Cardiac muscle cell (in vitro differentiated cells and primary cell): ENCODE data around the gene RAE1. TPM values are rescaled to one million over a fixed set of nuclear protein-coding genes. Genes with fewer than 3 reads are reported as not detected.

ENCODE experiments used
- DNase-seq, 2 donors: peaks; one replicate each; pipeline versions ENCODE4 v3.0.0 to v3.0.0-alpha.2; 2010 to 2017; ENCODE audit warnings: low read depth in 1 of 2, low spot score in 1 of 2
- H3K27ac ChIP-seq: fragments of 200-600 bp; sonication (generic); 2 replicates; pipeline ENCODE4 v1.5.1; 2016
- H3K27me3 ChIP-seq: fragments of 200-600 bp; sonication (generic); 2 replicates; pipeline ENCODE4 v1.6.0; 2016; ENCODE audit warnings: control low read depth
- H3K36me3 ChIP-seq: fragments of 200-600 bp; sonication (generic); 2 replicates; pipeline ENCODE4 v1.5.1; 2016; ENCODE audit warnings: control low read depth
- H3K4me1 ChIP-seq: fragments of 200-600 bp; sonication (generic); 2 replicates; pipeline ENCODE4 v1.8.1; 2017; ENCODE audit warnings: low read depth, mild to moderate bottlenecking, mixed run types
- H3K4me3 ChIP-seq: fragments of 200-600 bp; sonication (generic); 2 replicates; pipeline ENCODE4 v1.5.1; 2016; ENCODE audit warnings: mild to moderate bottlenecking
- H3K9me3 ChIP-seq: fragments of 200-600 bp; sonication (generic); 2 replicates; pipeline ENCODE4 v1.5.1; 2017; ENCODE audit warnings: low read depth, mild to moderate bottlenecking, control low read depth
- polyA plus RNA-seq: library from polyadenylated mRNA; unstranded; fragments of >200 nt; fragmentation: Nextera tagmentation; extraction: Ambion mirVana; gene quantifications from 2 replicates; pipeline ENCODE4 v1.2.1, GENCODE V29; 2016
- total RNA-seq: library from RNA; depleted of rRNA; stranded (reverse); fragments of >200 nt; gene quantifications from 2 replicates; pipeline ENCODE4 v1.2.3, GENCODE V29; 2016
- TF ChIP-seq, protein P1 (sequence below): IDR thresholded peaks from 2 replicates; pipeline ENCODE4 v1.5.1; 2012; ENCODE audit warnings: low read depth, mild to moderate bottlenecking, low read length

RAE1 gene
- total and polyA plus RNA-seq, 2 experiments from 2014 or later, result 34.2 to 72.4 TPM

DNA sequence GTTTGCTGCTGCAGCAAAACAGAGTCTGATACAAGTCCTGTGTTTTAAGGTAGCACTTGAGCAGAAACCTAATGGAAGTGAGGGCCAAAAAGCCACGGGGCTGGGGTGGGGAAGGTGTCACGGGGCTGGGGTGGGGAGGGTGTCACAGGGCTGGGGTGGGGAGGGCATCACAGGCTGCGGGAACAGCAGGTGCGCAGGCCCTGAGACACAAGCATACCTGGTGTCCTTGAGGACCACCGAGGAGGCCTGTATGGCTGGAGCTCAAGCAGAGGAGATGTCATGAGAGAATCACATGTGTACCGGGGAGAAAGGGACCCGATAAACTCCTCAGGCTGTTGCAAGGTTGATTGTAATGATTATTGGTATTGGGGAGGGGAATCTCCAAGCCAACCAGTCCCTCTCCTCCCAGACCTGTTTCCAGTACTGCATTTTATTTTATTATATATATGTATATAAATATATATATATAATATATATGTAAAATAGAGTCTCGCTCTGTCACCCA is 35.0 kb upstream of the RAE1 start:
- Histone ChIP-seq H3K36me3 (no peaks in the 10 kb centered on the region), H3K27me3 (no peaks in the 10 kb centered on the region), H3K4me1 (no peaks in the 10 kb centered on the region), H3K27ac (no peak overlapping the region), H3K4me3 (no peak overlapping the region), H3K9me3 (no peaks in the 10 kb centered on the region)
- DNase-seq, result no peak
- TF ChIP-seq, protein P1, sequence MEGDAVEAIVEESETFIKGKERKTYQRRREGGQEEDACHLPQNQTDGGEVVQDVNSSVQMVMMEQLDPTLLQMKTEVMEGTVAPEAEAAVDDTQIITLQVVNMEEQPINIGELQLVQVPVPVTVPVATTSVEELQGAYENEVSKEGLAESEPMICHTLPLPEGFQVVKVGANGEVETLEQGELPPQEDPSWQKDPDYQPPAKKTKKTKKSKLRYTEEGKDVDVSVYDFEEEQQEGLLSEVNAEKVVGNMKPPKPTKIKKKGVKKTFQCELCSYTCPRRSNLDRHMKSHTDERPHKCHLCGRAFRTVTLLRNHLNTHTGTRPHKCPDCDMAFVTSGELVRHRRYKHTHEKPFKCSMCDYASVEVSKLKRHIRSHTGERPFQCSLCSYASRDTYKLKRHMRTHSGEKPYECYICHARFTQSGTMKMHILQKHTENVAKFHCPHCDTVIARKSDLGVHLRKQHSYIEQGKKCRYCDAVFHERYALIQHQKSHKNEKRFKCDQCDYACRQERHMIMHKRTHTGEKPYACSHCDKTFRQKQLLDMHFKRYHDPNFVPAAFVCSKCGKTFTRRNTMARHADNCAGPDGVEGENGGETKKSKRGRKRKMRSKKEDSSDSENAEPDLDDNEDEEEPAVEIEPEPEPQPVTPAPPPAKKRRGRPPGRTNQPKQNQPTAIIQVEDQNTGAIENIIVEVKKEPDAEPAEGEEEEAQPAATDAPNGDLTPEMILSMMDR, result no peak

DNA sequence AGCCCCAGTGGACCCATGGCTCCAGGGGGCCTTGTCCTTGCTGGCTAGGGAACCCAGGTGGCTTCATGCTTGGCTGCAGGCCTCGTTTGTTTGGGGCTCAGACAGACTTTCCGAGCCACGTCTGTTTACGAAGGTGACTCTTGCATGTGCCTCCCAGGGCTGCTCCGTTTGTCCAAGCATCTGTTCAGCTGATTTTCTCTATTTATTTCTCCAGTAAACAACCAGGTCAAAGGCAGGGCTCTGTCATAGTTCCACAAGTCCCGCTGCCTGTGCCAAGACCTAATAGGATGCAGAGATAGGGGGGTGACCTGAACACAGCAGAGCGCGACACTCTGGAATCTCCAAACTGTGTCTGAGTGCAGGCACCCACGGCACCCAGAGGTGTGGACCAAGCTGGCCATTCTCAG is 34.3 kb upstream of the RAE1 start:
- TF ChIP-seq, protein P1, result no peak
- no peak overlapping the region for H3K4me3 ChIP-seq
- H3K9me3 ChIP-seq, result no peaks in the 10 kb centered on the region
- no peaks in the 10 kb centered on the region for H3K36me3 ChIP-seq
- H3K27me3 ChIP-seq, result no peaks in the 10 kb centered on the region
- no peaks in the 10 kb centered on the region for H3K4me1 ChIP-seq
- no peak for DNase-seq
- H3K27ac ChIP-seq, result no peak overlapping the region

DNA sequence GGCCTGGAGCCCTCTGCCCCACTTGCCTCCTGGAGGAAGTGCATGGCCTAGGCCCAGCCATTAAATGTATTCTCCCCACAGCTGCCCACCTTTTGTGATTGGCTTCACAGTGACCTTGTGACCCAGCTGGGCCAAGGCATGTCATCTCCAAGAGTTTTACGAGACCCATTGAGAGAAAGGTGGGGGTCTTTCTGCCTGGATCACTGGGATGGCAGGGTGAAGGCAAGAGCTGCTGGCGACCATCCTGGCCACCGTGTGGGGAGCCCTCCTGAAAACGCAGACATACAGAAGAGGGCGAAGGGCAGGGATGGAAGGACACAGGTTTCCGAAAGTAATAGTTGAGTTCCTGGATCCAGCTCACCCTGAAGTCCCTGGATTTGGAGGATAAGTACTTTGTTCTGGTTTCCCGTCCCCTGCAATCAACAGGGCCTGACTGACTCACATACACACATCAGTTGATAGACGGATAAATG is 33.7 kb upstream of the RAE1 start:
- H3K36me3 ChIP-seq, result no peaks in the 10 kb centered on the region
- no peak overlapping the region for H3K27ac ChIP-seq
- no peaks in the 10 kb centered on the region for H3K27me3 ChIP-seq
- H3K4me3 ChIP-seq, result no peak overlapping the region
- no peaks in the 10 kb centered on the region for H3K9me3 ChIP-seq
- TF ChIP-seq, protein P1, result no peak
- DNase-seq, result no peak
- no peaks in the 10 kb centered on the region for H3K4me1 ChIP-seq

DNA sequence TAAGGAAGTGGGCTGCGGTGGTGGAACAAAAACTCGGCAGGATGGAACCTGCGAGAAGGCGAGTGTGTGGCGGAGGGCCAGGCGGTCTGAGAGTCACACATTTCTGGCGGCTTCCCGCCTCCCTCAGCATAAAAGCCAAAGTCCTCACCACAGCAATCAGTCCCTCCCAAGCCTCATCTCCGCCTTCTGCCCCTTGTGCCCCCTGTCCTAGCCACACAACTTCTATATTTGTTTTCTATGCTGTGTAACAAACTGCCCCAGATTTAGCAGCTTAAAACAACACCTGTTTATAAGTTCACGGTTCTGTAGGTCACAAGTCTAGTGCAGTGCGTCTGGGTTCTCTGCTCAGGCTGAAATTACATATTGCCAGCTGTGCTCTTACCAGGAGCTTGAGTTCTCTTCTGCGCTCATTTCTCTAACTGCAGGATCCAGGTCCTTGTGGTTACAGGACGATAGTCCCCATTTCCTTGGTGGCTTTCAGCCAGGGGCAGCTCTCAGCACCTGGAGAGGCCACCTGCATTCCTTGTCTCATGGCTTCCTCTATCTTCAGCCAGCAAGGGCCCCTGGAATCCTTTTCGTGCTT is 33.2 kb upstream of the RAE1 start:
- no peak overlapping the region for H3K4me3 ChIP-seq
- TF ChIP-seq, protein P1, result no peak
- DNase-seq, result no peak

DNA sequence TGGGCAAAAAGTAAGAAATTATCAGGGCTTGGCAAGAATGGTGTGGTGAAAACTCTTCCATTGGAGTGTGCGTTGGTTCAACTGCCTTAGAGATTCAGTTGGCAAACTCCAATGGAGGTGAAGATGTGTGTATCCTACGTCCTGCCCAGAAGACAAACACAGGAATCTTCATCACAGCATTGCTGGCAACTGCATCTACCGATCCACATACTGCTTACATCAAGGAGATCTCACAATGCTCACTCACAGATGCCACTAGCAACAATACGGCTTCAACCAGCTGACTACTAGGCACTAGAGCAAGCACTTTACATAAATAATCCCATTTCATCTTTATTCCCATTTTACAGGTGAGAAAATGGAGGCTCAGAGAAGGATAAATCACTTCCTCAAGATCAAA is 31.5 kb upstream of the RAE1 start:
- H3K4me1 ChIP-seq, result no peaks in the 10 kb centered on the region
- H3K27me3 ChIP-seq, result no peaks in the 10 kb centered on the region
- H3K36me3 ChIP-seq, result no peaks in the 10 kb centered on the region
- DNase-seq, result no peak
- H3K4me3 ChIP-seq, result no peak overlapping the region
- H3K27ac ChIP-seq, result no peak overlapping the region
- H3K9me3 ChIP-seq, result no peaks in the 10 kb centered on the region
- TF ChIP-seq, protein P1, result no peak

More for the DNA sequence above, 33.2 kb upstream of the RAE1 start:
- Histone ChIP-seq H3K4me1 (no peaks in the 10 kb centered on the region), H3K9me3 (no peaks in the 10 kb centered on the region), H3K27ac (no peak overlapping the region), H3K36me3 (no peaks in the 10 kb centered on the region), H3K27me3 (no peaks in the 10 kb centered on the region)
